Measurements from ENCODE around the gene RAG1.
A peak's percentile ranks its signal among the peaks of the same experiment; 100 is the strongest.

The RAG1 gene

GRCh38 chr11:36557991-36558390 is 9.8 kb upstream of the RAG1 start:
- Histone ChIP-seq H3K4me2 (ENCODE audit: low read depth, low read length) (peak overlapping the region; percentile 61; the same call in 1 of the 2 replicates), H3F3A (ENCODE audit: insufficient read depth, low read length) (peaks cover 7% of the 10 kb centered on the region), H2AFZ (ENCODE audit: low read length) (no peak overlapping the region)

GRCh38 chr11:36558571-36559413 is 9.0 kb upstream of the RAG1 start:
- peaks cover 7% of the 10 kb centered on the region for H3F3A ChIP-seq (ENCODE audit: insufficient read depth, low read length)
- H3K9me3 ChIP-seq (replicated peaks; ENCODE audit: insufficient read depth, low read length): no peaks in the 10 kb centered on the region
- H3K4me3 ChIP-seq (ENCODE audit: low read length): peak overlapping the region; percentile 41
- no peak overlapping the region for H3K9ac ChIP-seq (ENCODE audit: low read length)
- no peaks in the 10 kb centered on the region for H3K79me2 ChIP-seq (ENCODE audit: low read length)
- peak overlapping the region; percentile 61 for H3K4me2 ChIP-seq (ENCODE audit: low read depth, low read length)
- peak overlapping the region; percentile 28; the same call in 1 of the 2 replicates for H2AFZ ChIP-seq (ENCODE audit: low read length)
- peak; percentile 61 for DNase-seq
- no peak for TF ChIP-seq EZH2phosphoT487 (IDR thresholded peaks at IDR 0.05; ENCODE audit: low read length)
- TF ChIP-seq EZH2 (optimal IDR thresholded peaks at IDR 0.05; ENCODE audit: low read depth, low read length): no peak
- no peak for TF ChIP-seq CTCF (IDR thresholded peaks at IDR 0.05; ENCODE audit: low read length)
- no peak overlapping the region for H3K27ac ChIP-seq (ENCODE audit: low read length)
- peaks cover 4% of the 10 kb centered on the region; the same call in 1 of the 2 replicates for H3K27me3 ChIP-seq (replicated peaks; ENCODE audit: insufficient read depth, low read length)
- H3K36me3 ChIP-seq (replicated peaks; ENCODE audit: insufficient read depth, low read length): no peaks in the 10 kb centered on the region
- H3K9me2 ChIP-seq (replicated peaks; ENCODE audit: insufficient read depth, low read length): no peaks in the 10 kb centered on the region
- H4K20me1 ChIP-seq (ENCODE audit: insufficient read depth, low read length): no peaks in the 10 kb centered on the region
- no peaks in the 10 kb centered on the region for H3K4me1 ChIP-seq (ENCODE audit: low read length)

More at GRCh38 chr11:36557991-36558390, 9.8 kb upstream of the RAG1 start:
- H4K20me1 ChIP-seq (ENCODE audit: insufficient read depth, low read length): no peaks in the 10 kb centered on the region
- H3K4me1 ChIP-seq (ENCODE audit: low read length): no peaks in the 10 kb centered on the region
- no peak overlapping the region for H3K27ac ChIP-seq (ENCODE audit: low read length)
- H3K9ac ChIP-seq (ENCODE audit: low read length): no peak overlapping the region
- H3K9me3 ChIP-seq (replicated peaks; ENCODE audit: insufficient read depth, low read length): no peaks in the 10 kb centered on the region
- DNase-seq: no peak
- no peaks in the 10 kb centered on the region for H3K79me2 ChIP-seq (ENCODE audit: low read length)
- no peak overlapping the region for H3K4me3 ChIP-seq (ENCODE audit: low read length)
- H3K36me3 ChIP-seq (replicated peaks; ENCODE audit: insufficient read depth, low read length): no peaks in the 10 kb centered on the region
- no peaks in the 10 kb centered on the region for H3K9me2 ChIP-seq (replicated peaks; ENCODE audit: insufficient read depth, low read length)
- H3K27me3 ChIP-seq (replicated peaks; ENCODE audit: insufficient read depth, low read length): peaks cover 4% of the 10 kb centered on the region; the same call in 1 of the 2 replicates
- no peak for TF ChIP-seq CTCF (IDR thresholded peaks at IDR 0.05; ENCODE audit: low read length)

- no peaks in the 10 kb centered on the region for H3K9me3 ChIP-seq (replicated peaks; ENCODE audit: insufficient read depth, low read length)
- H3K9ac ChIP-seq (ENCODE audit: low read length): no peak overlapping the region
- no peaks in the 10 kb centered on the region for H4K20me1 ChIP-seq (ENCODE audit: insufficient read depth, low read length)
- H2AFZ ChIP-seq (ENCODE audit: low read length): no peak overlapping the region
- H3K4me1 ChIP-seq (ENCODE audit: low read length): no peaks in the 10 kb centered on the region
- peak; percentile 64 for DNase-seq
- no peaks in the 10 kb centered on the region for H3F3A ChIP-seq (ENCODE audit: insufficient read depth, low read length)
- no peak overlapping the region for H3K4me2 ChIP-seq (ENCODE audit: low read depth, low read length)
- no peak overlapping the region for H3K27ac ChIP-seq (ENCODE audit: low read length)
- H3K4me3 ChIP-seq (ENCODE audit: low read length): no peak overlapping the region
- no peaks in the 10 kb centered on the region for H3K27me3 ChIP-seq (replicated peaks; ENCODE audit: insufficient read depth, low read length)
- H3K79me2 ChIP-seq (ENCODE audit: low read length): no peaks in the 10 kb centered on the region
- H3K9me2 ChIP-seq (replicated peaks; ENCODE audit: insufficient read depth, low read length): no peaks in the 10 kb centered on the region
- TF ChIP-seq EZH2 (optimal IDR thresholded peaks at IDR 0.05; ENCODE audit: low read depth, low read length) (no peak), CTCF (IDR thresholded peaks at IDR 0.05; ENCODE audit: low read length) (peak; percentile 65)
- no peaks in the 10 kb centered on the region for H3K36me3 ChIP-seq (replicated peaks; ENCODE audit: insufficient read depth, low read length)
Observed at GRCh38 chr11:36564376-36565030, 3.3 kb upstream of the RAG1 start.
